NCI-H2107 treated with DMSO at 0.1 percent for 48 hours (cell line): ENCODE results near the gene DDX49.

Experiments used
- DNase-seq: peaks from one replicate; lab custom pipeline; 2025; ENCODE audit not compliant: unreplicated experiment; lab: John Stamatoyannopoulos, UW

Gene DDX49

GRCh38 chr19:18969931-18970659 is 50.6 kb downstream of the DDX49 start:
- DNase-seq = no peak

DNA sequence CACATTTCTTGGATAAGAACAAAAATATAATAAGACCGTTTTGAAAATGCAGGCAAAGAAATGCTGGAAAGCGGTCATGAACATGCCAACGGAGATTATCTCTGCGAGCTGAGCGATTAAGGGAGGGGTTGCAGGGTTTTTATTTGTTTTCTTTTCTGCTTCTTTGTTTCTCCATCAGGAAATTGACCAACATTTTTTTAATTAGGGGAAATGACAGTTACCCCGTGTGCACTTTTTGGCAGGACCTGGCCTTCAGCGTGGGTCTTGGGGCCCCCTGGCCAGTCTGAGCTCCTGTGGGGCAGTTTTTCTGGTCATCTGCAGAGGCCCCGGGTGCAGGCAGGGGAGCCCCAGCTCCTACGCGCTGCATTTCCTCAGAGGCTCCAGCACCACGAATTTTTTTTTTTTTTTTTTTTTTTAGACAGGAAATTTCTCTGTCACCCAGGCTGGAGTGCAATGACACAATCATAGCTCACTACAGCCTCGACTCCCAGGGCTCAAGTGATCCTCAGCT is 52.8 kb downstream of the DDX49 start:
- no peak for DNase-seq

DNA sequence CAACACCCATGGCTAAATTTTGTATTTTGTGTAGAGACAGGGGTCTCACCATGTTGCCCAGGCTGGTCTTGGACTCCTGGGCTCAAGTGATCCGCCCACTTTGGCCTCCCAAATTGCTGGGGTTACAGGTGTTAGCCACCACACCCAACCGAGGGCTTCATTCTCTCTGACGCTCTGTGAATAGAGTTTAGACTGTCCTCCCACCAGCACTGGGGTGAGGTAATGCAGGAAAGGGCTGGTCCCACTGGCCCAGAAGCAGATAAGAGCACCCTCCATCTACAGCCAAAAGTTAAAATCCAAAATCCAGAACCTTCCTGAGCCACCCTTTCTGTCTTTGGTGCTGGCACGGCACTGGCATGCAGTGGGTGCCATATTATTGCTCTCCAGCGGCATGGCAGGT is 53.3 kb downstream of the DDX49 start:
- no peak for DNase-seq

- DNase-seq = no peak
Observed at GRCh38 chr19:18975011-18975410, 55.5 kb downstream of the DDX49 start.

GRCh38 chr19:18975869-18976268 is 56.4 kb downstream of the DDX49 start:
- no peak for DNase-seq
